ENCODE data around the gene HMCN2. TPM values are rescaled to one million over a fixed set of nuclear protein-coding genes. Genes with fewer than 3 reads are reported as not detected.

The HMCN2 gene
- total RNA-seq, 1 experiment from 2014 or later = 1.6 TPM

- peaks cover 56% of the 10 kb centered on the region for H3K27me3 ChIP-seq (ENCODE audit: insufficient read depth, low read depth)
- H3K9me2 ChIP-seq (ENCODE audit: insufficient read depth) = no peaks in the 10 kb centered on the region
- ChIA-PET POLR2A (ENCODE audit: unreplicated experiment) (no interaction called here), CTCF (no interaction called here)
- H3K4me3 ChIP-seq = no peak overlapping the region
- H2AFZ ChIP-seq = no peak overlapping the region
- DNase-seq = no peak
- H3K9me3 ChIP-seq (ENCODE audit: insufficient read depth, low read depth) = no peaks in the 10 kb centered on the region
- no peaks in the 10 kb centered on the region for H3K4me1 ChIP-seq (replicated peaks; ENCODE audit: insufficient read depth)
- no peaks in the 10 kb centered on the region for H3F3A ChIP-seq (ENCODE audit: insufficient read depth, low read depth)
- intact Hi-C loops (cut with micrococcal nuclease; ENCODE audit: unreplicated experiment) = no loop called here
- no peaks in the 10 kb centered on the region for H4K20me1 ChIP-seq (ENCODE audit: insufficient read depth)
- no TSS peak for BruUV-seq (replicated peaks)
- H3K4me2 ChIP-seq = no peak overlapping the region
- TF ChIP-seq CTCF (conservative IDR thresholded peaks at IDR 0.05) (no peak), EZH2 (IDR thresholded peaks at IDR 0.05; ENCODE audit: low read depth) (no peak)
- H3K36me3 ChIP-seq (ENCODE audit: low read depth) = no peaks in the 10 kb centered on the region
- H3K79me2 ChIP-seq (ENCODE audit: low read depth) = no peaks in the 10 kb centered on the region
- H3K27ac ChIP-seq = no peak overlapping the region
Observed at GRCh38 chr9:130329061-130329460, 63.5 kb downstream of the HMCN2 start.

DNA sequence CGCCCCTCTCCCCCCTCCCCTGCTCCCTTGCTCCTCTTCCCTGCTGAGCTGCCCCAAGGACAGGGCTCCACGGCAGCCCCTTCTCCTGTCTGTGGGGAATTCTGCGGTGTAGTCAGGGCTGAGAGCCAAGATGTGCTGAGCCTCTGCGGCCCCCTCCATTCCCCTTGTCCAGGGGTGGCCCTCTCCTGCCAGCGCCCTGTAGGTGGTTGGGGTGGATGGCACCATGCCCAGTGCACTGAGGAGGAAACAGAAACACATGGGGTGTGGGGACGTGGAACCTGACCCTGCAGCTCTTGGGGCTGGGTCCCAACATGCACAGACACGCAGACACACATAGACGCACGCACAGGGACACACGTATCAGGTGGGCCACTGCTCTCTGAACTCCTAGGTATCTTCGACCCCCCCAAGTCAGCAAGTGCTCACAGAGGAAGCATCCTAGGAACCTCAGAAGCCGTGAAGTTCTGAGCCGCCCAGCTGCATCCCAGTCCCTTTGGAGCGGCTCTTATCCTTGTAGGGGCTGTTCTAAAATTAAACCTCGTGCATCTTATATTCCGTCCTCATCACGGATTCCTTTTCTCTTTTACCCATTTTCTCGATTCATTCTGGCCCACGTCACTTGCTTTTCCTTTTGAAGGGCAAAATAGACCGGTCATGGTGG, 64.8 kb downstream of the HMCN2 start:
- no peak overlapping the region for H2AFZ ChIP-seq
- H3K9me3 ChIP-seq (ENCODE audit: insufficient read depth, low read depth) = no peaks in the 10 kb centered on the region
- no peak overlapping the region for H3K4me3 ChIP-seq
- no peak overlapping the region for H3K27ac ChIP-seq
- no peaks in the 10 kb centered on the region for H4K20me1 ChIP-seq (ENCODE audit: insufficient read depth)
- ChIA-PET POLR2A (ENCODE audit: unreplicated experiment) (no interaction called here), CTCF (interaction anchor here (0.6 kb wide), 1 partner anchor 91 kb away, joined by 3 read pairs; no protein-coding TSS in a partner anchor)
- intact Hi-C loops (cut with micrococcal nuclease; ENCODE audit: unreplicated experiment) = no loop called here
- no peaks in the 10 kb centered on the region for H3K79me2 ChIP-seq (ENCODE audit: low read depth)
- H3K27me3 ChIP-seq (ENCODE audit: insufficient read depth, low read depth) = peaks cover 54% of the 10 kb centered on the region
- H3F3A ChIP-seq (ENCODE audit: insufficient read depth, low read depth) = no peaks in the 10 kb centered on the region
- BruUV-seq (replicated peaks) = no TSS peak
- no peaks in the 10 kb centered on the region for H3K9me2 ChIP-seq (ENCODE audit: insufficient read depth)
- no peak for DNase-seq
- H3K36me3 ChIP-seq (ENCODE audit: low read depth) = no peaks in the 10 kb centered on the region
- TF ChIP-seq CTCF (conservative IDR thresholded peaks at IDR 0.05) (no peak), EZH2 (IDR thresholded peaks at IDR 0.05; ENCODE audit: low read depth) (no peak)
- H3K4me1 ChIP-seq (replicated peaks; ENCODE audit: insufficient read depth) = no peaks in the 10 kb centered on the region
- no peak overlapping the region for H3K4me2 ChIP-seq

- no peaks in the 10 kb centered on the region for H3K9me3 ChIP-seq (ENCODE audit: insufficient read depth, low read depth)
- POLR2A ChIA-PET (ENCODE audit: unreplicated experiment) = no interaction called here
- H3K4me2 ChIP-seq = no peak overlapping the region
- no peaks in the 10 kb centered on the region for H3K4me1 ChIP-seq (replicated peaks; ENCODE audit: insufficient read depth)
- no peaks in the 10 kb centered on the region for H4K20me1 ChIP-seq (ENCODE audit: insufficient read depth)
- no peak overlapping the region for H2AFZ ChIP-seq
- no peaks in the 10 kb centered on the region for H3K9me2 ChIP-seq (ENCODE audit: insufficient read depth)
- H3F3A ChIP-seq (ENCODE audit: insufficient read depth, low read depth) = no peaks in the 10 kb centered on the region
- CTCF ChIA-PET = no interaction called here
- TF ChIP-seq CTCF (conservative IDR thresholded peaks at IDR 0.05) (no peak), EZH2 (IDR thresholded peaks at IDR 0.05; ENCODE audit: low read depth) (no peak)
- no peak overlapping the region for H3K4me3 ChIP-seq
- BruUV-seq (replicated peaks) = no TSS peak
- H3K36me3 ChIP-seq (ENCODE audit: low read depth) = no peaks in the 10 kb centered on the region
- H3K27ac ChIP-seq = no peak overlapping the region
- intact Hi-C loops (cut with micrococcal nuclease; ENCODE audit: unreplicated experiment) = no loop called here
- H3K27me3 ChIP-seq (ENCODE audit: insufficient read depth, low read depth) = peaks cover 49% of the 10 kb centered on the region
- no peak for DNase-seq
- H3K79me2 ChIP-seq (ENCODE audit: low read depth) = no peaks in the 10 kb centered on the region
Observed at GRCh38 chr9:130331061-130331460, 65.5 kb downstream of the HMCN2 start.
